ENCODE data around the gene TAF1L. TPM values are rescaled to one million over a fixed set of nuclear protein-coding genes. Genes with fewer than 3 reads are reported as not detected.

Gene TAF1L
- under 1 TPM in 2 of 4 donors, not detected in 2; under 0.01 to 0.07 TPM for total RNA-seq

- Histone ChIP-seq H3K9me3 (no peaks in the 10 kb centered on the region), H3K4me1 (no peaks in the 10 kb centered on the region), H3K27me3 (no peaks in the 10 kb centered on the region), H3K27ac (no peak within 1 kb of the TSS), H3K36me3 (no peaks in the 10 kb centered on the region), H3K4me3 (no peak within 1 kb of the TSS)
- TF ChIP-seq CTCF (IDR thresholded peaks at IDR 0.05) (no peak), POLR2A (IDR thresholded peaks at IDR 0.05) (no peak)
- intact Hi-C loops (cut with DNase I; ENCODE audit: low total_unique reads), result no loop called here
- no peak for DNase-seq
Measured at GRCh38 chr9:32635362-32635761, at the start of gene TAF1L. TAF1L (minus strand) TSS chr9:32635669; CDS start chr9:32635579, 90 bp downstream.

GRCh38 chr9:32681751-32682150 is 46.3 kb upstream of the TAF1L start:
- Histone ChIP-seq H3K4me1 (no peaks in the 10 kb centered on the region), H3K9me3 (no peaks in the 10 kb centered on the region), H3K27me3 (no peaks in the 10 kb centered on the region), H3K36me3 (no peaks in the 10 kb centered on the region), H3K4me3 (no peak overlapping the region), H3K27ac (no peak overlapping the region)
- intact Hi-C loops (cut with DNase I; ENCODE audit: low total_unique reads), result no loop called here
- DNase-seq, result no peak
- TF ChIP-seq POLR2A (IDR thresholded peaks at IDR 0.05), result no peak
- no peak for TF ChIP-seq CTCF (IDR thresholded peaks at IDR 0.05)

- H3K4me3 ChIP-seq, result no peak overlapping the region
- H3K4me1 ChIP-seq, result no peaks in the 10 kb centered on the region
- no peaks in the 10 kb centered on the region for H3K36me3 ChIP-seq
- intact Hi-C loops (cut with DNase I; ENCODE audit: low total_unique reads), result no loop called here
- no peak for DNase-seq
- H3K27ac ChIP-seq, result no peak overlapping the region
- H3K9me3 ChIP-seq, result no peaks in the 10 kb centered on the region
- no peaks in the 10 kb centered on the region for H3K27me3 ChIP-seq
- TF ChIP-seq CTCF (IDR thresholded peaks at IDR 0.05), result no peak
- no peak for TF ChIP-seq POLR2A (IDR thresholded peaks at IDR 0.05)
Measured at GRCh38 chr9:32677931-32678330, 42.5 kb upstream of the TAF1L start.

GRCh38 chr9:32672469-32672868 is 37.0 kb upstream of the TAF1L start:
- H3K27ac ChIP-seq, result no peak overlapping the region
- H3K4me3 ChIP-seq, result no peak overlapping the region
- H3K36me3 ChIP-seq, result no peaks in the 10 kb centered on the region
- no peaks in the 10 kb centered on the region for H3K27me3 ChIP-seq
- intact Hi-C loops (cut with DNase I; ENCODE audit: low total_unique reads), result no loop called here
- no peaks in the 10 kb centered on the region for H3K9me3 ChIP-seq
- TF ChIP-seq CTCF (IDR thresholded peaks at IDR 0.05), result no peak
- TF ChIP-seq POLR2A (IDR thresholded peaks at IDR 0.05), result no peak
- no peak for DNase-seq
- no peaks in the 10 kb centered on the region for H3K4me1 ChIP-seq

- TF ChIP-seq CTCF (IDR thresholded peaks at IDR 0.05), result no peak
- Histone ChIP-seq H3K4me1 (no peaks in the 10 kb centered on the region), H3K4me3 (no peak overlapping the region), H3K27me3 (no peaks in the 10 kb centered on the region), H3K36me3 (no peaks in the 10 kb centered on the region), H3K9me3 (no peaks in the 10 kb centered on the region), H3K27ac (no peak overlapping the region)
- intact Hi-C loops (cut with DNase I; ENCODE audit: low total_unique reads), result no loop called here
- DNase-seq, result no peak
Measured at GRCh38 chr9:32671333-32671732, 35.9 kb upstream of the TAF1L start.
